ENCODE data around the gene PHF23.

GRCh38 chr17:7226721-7227710 lies 12.2 kb downstream of the PHF23 start:
- no peak for TF ChIP-seq CTCF (IDR thresholded peaks at IDR 0.05)
- no peak for TF ChIP-seq POLR2A (IDR thresholded peaks at IDR 0.05)
